ENCODE data around the gene CCL26. TPM values are rescaled to one million over a fixed set of nuclear protein-coding genes. Genes with fewer than 3 reads are reported as not detected.
A peak's percentile ranks its signal among the peaks of the same experiment; 100 is the strongest.

Gene CCL26
- total and polyA plus RNA-seq, 9 of the 15 experiments (the other 6 are each of a cell fraction or from before 2014, with no cell fraction given), result 2.3 to 26.8 (median 8.4) TPM

DNA sequence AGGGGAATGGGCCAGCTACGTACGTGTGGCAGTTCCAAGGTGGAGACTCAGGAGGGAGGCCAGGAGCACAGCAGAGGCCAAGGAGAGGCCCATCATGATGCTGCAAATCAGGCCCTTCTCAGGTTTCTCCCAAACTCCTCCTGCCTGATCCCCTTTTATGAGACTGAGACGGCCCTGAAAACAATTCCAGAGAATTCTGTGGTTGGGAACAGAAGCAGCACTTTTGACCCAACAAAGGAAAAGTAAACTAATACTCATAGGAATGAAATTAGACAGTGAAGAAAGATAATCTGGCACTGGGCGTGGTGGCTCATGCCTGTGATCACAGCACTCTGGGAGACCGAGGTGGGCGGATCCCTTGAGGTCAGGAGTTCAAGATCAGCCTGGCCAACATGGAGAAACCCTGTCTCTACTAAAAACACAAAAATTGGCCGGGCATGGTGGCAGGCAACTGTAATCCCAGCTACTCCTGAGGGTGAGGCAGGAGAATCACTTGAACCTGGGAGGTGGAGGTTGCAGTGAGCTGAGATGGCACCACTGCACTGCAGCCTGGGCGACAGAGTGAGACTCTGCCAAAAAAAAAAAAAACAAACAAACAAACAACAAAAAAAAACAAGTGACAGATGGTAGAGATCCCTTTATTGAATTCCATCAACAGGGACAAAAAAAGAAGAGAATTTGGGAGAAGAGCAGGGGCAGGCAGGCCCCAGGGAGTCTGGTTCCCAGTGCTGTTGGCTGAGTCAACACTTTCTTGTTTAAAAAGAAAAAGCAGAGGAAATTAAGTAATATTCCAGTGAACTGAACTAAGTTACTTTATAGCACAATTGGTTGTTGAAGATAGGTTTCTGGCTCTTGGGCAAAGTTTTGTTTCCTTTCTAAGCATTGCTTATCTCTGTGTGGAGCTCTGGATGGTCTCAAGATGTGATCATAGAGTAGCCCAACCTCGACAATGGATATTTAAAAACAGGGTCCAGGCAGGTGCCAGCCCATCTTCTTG, at the start of gene CCL26 (continued):
- TF ChIP-seq, protein P1, sequence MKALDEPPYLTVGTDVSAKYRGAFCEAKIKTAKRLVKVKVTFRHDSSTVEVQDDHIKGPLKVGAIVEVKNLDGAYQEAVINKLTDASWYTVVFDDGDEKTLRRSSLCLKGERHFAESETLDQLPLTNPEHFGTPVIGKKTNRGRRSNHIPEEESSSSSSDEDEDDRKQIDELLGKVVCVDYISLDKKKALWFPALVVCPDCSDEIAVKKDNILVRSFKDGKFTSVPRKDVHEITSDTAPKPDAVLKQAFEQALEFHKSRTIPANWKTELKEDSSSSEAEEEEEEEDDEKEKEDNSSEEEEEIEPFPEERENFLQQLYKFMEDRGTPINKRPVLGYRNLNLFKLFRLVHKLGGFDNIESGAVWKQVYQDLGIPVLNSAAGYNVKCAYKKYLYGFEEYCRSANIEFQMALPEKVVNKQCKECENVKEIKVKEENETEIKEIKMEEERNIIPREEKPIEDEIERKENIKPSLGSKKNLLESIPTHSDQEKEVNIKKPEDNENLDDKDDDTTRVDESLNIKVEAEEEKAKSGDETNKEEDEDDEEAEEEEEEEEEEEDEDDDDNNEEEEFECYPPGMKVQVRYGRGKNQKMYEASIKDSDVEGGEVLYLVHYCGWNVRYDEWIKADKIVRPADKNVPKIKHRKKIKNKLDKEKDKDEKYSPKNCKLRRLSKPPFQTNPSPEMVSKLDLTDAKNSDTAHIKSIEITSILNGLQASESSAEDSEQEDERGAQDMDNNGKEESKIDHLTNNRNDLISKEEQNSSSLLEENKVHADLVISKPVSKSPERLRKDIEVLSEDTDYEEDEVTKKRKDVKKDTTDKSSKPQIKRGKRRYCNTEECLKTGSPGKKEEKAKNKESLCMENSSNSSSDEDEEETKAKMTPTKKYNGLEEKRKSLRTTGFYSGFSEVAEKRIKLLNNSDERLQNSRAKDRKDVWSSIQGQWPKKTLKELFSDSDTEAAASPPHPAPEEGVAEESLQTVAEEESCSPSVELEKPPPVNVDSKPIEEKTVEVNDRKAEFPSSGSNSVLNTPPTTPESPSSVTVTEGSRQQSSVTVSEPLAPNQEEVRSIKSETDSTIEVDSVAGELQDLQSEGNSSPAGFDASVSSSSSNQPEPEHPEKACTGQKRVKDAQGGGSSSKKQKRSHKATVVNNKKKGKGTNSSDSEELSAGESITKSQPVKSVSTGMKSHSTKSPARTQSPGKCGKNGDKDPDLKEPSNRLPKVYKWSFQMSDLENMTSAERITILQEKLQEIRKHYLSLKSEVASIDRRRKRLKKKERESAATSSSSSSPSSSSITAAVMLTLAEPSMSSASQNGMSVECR (CRISPR knock-in tag; IDR thresholded peaks at IDR 0.05), result no peak
- TF ChIP-seq BCL6 (CRISPR knock-in tag; IDR thresholded peaks at IDR 0.05), result no peak
- TF ChIP-seq, protein P2, sequence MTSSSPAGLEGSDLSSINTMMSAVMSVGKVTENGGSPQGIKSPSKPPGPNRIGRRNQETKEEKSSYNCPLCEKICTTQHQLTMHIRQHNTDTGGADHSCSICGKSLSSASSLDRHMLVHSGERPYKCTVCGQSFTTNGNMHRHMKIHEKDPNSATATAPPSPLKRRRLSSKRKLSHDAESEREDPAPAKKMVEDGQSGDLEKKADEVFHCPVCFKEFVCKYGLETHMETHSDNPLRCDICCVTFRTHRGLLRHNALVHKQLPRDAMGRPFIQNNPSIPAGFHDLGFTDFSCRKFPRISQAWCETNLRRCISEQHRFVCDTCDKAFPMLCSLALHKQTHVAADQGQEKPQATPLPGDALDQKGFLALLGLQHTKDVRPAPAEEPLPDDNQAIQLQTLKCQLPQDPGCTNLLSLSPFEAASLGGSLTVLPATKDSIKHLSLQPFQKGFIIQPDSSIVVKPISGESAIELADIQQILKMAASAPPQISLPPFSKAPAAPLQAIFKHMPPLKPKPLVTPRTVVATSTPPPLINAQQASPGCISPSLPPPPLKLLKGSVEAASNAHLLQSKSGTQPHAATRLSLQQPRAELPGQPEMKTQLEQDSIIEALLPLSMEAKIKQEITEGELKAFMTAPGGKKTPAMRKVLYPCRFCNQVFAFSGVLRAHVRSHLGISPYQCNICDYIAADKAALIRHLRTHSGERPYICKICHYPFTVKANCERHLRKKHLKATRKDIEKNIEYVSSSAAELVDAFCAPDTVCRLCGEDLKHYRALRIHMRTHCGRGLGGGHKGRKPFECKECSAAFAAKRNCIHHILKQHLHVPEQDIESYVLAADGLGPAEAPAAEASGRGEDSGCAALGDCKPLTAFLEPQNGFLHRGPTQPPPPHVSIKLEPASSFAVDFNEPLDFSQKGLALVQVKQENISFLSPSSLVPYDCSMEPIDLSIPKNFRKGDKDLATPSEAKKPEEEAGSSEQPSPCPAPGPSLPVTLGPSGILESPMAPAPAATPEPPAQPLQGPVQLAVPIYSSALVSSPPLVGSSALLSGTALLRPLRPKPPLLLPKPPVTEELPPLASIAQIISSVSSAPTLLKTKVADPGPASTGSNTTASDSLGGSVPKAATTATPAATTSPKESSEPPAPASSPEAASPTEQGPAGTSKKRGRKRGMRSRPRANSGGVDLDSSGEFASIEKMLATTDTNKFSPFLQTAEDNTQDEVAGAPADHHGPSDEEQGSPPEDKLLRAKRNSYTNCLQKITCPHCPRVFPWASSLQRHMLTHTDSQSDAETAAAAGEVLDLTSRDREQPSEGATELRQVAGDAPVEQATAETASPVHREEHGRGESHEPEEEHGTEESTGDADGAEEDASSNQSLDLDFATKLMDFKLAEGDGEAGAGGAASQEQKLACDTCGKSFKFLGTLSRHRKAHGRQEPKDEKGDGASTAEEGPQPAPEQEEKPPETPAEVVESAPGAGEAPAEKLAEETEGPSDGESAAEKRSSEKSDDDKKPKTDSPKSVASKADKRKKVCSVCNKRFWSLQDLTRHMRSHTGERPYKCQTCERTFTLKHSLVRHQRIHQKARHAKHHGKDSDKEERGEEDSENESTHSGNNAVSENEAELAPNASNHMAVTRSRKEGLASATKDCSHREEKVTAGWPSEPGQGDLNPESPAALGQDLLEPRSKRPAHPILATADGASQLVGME (CRISPR knock-in tag; IDR thresholded peaks at IDR 0.05), result no peak
- no peak for TF ChIP-seq KAT2B (IDR thresholded peaks at IDR 0.05; ENCODE audit: low read depth, low read length)
- TF ChIP-seq PTBP1 (IDR thresholded peaks at IDR 0.05; ENCODE audit: low read depth, low read length), result peak; percentile 85; the same call in 1 of the 2 replicates
- TF ChIP-seq ZKSCAN3 (CRISPR knock-in tag; IDR thresholded peaks at IDR 0.05), result no peak
- TF ChIP-seq FIP1L1 (IDR thresholded peaks at IDR 0.05; ENCODE audit: low read depth, low read length, poor library complexity, severe bottlenecking), result no peak
- TF ChIP-seq, protein P3, sequence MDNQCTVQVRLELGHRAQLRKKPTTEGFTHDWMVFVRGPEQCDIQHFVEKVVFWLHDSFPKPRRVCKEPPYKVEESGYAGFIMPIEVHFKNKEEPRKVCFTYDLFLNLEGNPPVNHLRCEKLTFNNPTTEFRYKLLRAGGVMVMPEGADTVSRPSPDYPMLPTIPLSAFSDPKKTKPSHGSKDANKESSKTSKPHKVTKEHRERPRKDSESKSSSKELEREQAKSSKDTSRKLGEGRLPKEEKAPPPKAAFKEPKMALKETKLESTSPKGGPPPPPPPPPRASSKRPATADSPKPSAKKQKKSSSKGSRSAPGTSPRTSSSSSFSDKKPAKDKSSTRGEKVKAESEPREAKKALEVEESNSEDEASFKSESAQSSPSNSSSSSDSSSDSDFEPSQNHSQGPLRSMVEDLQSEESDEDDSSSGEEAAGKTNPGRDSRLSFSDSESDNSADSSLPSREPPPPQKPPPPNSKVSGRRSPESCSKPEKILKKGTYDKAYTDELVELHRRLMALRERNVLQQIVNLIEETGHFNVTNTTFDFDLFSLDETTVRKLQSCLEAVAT (IDR thresholded peaks at IDR 0.05), result 0 out of 4 replicates have a peak, but pooled peaks of 1 of the 2 experiments have one; percentile 35
- TF ChIP-seq MYNN (IDR thresholded peaks at IDR 0.05), result no peak
- no peak for TF ChIP-seq MYNN (CRISPR knock-in tag; IDR thresholded peaks at IDR 0.05)
- TF ChIP-seq BHLHE40 (IDR thresholded peaks at IDR 0.05; ENCODE audit: low read length), result no peak
- TF ChIP-seq SMARCA4 (IDR thresholded peaks at IDR 0.05), result peak; percentile 52; the same call in 1 of the 2 replicates
- no peak for TF ChIP-seq TBP (optimal IDR thresholded peaks at IDR 0.05; ENCODE audit: low read depth, low read length)
- TF ChIP-seq MAFG (tag; conservative IDR thresholded peaks at IDR 0.05), result peak; percentile 64
- peak; percentile 82 for TF ChIP-seq KLF13 (tag; IDR thresholded peaks at IDR 0.05; ENCODE audit: borderline replicate concordance, low read depth)
- TF ChIP-seq CSDE1 (IDR thresholded peaks at IDR 0.05), result no peak
